Glomerular endothelial cell (primary cell): ENCODE results near the gene NLGN1. TPM values are rescaled to one million over a fixed set of nuclear protein-coding genes. Genes with fewer than 3 reads are reported as not detected.

Source experiments
- DNase-seq: peaks from one replicate; pipeline ENCODE4 v3.0.0-alpha.2; 2011; ENCODE audit warnings: low read depth, low spot score; ENCODE audit errors: extremely low read depth
- total RNA-seq: library from RNA; depleted of rRNA; stranded (reverse); fragments of >200 nt; gene quantifications from 2 replicates; pipeline ENCODE4 v1.2.3, GENCODE V29; 2015

Gene NLGN1
- total RNA-seq, 1 donor from 2014 or later, result 3.0 TPM

DNA sequence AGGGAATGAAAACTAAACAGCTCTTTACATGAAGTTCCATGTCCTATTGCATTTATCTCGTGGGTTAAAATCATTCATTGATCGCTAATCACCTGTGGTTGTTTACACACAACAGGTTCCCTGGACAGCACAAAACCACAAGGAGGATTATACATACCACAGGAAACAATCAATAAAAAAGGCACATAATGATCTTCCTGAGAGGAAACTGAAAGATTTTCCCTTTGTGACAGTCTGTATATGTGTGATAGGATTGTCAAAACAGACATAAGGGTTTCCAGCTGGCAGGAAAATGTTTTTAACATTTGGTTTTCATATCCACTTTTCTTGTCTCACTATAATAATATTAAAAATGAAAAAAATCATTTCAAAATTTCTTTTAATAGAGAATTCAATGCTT is 541.8 kb downstream of the NLGN1 start:
- DNase-seq, result no peak

DNA sequence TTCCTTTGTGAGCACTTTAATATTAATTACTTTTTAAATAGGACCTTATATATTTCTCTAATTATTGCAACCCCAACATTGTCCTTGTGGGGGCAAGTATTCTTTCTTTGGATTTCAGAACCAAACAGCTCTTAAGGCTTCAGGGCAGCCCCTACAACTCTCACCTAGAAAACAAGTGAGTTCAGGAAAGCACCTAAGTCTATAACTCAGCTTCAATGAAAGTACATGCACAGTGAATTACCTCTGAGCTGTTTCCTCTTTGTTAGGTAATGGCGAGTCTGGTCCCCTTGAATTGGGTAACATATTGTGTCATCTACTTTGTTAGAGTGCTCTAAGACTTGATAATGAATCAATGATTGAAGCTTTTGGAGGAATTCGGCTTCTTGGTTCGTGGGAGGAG is 545.7 kb downstream of the NLGN1 start:
- no peak for DNase-seq

DNA sequence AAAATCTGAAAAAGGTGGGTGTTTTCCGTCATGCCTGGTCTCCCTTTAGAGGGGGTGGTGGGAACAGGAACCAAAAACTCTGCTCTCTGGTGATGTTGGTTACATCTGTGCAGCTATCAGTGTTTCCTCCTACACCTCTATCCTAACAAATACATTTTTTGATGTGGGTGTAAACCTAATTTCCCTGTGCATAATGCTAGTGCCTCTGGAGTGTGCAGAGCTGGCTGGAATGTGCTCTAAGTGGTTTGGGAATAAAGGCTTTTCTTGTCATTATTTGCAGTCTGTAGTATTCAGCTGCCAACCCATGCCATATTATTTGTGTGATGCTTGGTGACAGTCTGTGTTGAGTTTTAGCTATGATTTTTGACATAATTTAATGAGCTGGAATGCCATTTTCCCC is 547.6 kb downstream of the NLGN1 start:
- DNase-seq, result no peak

DNA sequence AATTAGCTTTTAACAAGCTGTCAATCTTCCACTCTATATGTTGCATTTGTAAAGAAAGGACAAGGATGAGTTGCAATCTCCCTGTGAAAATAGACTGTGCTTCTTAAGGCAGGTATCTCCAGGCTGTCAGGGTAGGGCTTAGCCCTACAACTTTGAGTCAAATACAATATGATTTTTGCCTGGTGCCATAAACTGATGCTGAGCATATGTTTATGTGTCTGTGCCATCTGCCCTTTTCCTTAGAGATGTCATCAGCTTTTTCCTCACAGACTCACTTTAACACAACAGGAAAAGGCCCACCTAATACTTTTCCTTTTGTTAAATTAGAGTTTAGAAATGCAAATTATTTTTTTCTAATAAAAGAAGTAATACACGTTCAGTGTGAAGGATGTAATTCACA is 548.3 kb downstream of the NLGN1 start:
- no peak for DNase-seq

DNA sequence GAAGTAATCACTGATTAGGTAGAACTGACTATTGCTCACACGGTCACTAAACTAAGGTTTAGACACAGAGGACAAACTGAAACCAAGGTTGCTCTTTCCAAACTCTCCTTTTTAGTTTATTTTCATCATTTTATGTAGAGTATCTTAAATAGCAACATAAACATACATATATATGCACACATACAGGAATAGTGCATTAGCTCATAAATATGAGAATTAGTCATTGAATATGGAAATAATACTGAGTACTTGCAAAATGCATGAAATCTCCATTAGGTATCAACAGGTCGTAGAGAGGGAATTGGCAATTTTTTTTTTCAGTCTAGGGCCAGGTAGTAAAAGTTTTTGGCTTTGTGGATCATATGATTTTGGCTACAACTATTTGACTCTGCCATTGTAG is 557.1 kb downstream of the NLGN1 start:
- DNase-seq, result no peak

DNA sequence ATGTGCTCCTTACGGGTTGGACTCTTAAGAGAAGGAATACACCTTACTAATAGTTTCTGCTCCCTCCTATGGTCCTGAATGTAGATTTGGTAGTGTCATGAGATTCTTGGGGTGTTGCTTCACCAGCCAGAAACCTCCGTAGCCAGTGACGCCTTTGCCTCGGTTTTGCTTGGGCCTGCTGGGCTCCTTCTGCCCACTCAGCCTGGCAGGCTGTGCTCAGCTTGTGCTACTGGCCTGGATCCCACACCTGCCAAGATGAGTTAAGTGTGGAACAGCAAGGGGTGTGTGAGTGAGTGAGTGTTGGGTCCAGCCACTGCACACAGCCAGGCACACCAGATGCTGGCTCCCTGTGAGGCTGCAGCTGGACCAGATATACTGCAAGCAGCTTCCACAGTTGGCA is 560.1 kb downstream of the NLGN1 start:
- DNase-seq, result no peak

DNA sequence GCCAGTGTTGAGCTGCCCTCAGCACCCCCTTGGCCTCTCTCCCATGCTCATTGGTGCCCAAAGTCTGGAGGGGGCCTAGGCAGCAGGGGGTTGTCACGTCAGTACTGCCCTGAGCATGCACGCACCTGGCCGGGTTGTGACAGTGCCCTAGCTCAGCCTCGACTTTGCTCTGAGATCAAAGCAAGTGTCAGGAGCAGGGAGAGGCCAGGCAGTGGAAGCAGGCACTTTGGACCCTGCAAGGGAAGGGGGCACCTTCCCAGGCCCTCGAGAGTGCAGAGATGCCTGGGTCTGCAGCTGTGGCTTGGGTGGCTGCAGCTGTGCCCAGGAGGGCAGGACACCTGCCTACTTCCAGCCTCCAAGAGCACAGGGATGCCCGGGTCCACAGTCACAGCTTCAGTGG is 561.3 kb downstream of the NLGN1 start:
- no peak for DNase-seq

DNA sequence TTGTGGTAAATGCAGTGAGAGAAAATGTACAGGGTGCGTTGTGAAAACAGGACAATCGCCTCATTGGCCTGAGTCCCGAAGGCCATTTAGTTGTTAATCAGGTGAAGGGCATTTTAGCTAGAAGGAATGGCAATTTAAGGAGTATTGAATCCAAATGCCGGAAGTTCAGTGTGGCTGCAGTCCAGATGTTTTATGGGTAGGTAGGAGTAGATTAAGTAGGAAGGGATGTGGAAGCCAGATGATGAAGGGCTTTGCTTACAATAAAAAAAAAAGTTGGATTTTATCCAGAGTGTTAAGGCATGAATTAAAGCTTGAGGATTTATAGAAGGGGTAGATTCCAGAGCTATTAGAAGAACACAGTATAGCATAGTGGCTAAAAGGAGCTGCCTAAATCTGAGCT is 572.7 kb downstream of the NLGN1 start:
- no peak for DNase-seq

DNA sequence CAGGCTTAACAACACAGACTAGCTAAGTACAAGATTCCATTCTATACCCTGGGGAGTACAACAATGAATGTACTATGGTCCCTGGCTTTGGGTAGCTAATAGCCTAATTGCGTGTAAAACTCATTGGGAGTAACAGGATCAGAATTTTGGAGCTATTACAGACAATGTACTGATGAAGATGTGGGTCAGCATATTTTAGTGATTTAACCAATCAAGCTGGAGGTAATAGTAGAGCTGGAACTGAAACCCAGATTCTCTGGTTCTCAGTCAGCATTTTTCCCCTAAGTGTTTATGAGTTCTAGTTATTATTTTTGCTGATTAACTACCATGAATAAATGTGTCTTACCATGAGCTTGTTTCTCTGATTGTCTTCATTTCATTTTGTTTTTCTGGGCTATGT is 578.7 kb downstream of the NLGN1 start:
- DNase-seq, result no peak

DNA sequence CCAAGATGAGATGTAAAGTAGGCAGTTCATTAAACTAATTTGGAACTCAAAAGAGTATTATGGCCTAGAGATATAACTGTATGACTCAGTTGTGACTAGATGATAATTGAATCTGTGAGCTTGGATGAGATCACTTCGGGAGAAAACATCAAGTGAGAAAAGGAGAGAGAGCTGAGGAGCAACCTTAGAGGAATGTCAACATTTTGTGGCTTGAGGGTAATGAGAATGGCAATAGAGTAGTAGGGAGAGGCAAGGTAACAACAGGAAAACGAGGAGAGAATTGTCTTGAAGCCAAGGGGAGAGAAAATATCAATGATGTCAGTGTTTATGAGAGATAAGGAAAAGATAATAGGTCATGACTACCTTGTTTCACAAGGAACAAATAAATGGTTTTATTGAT is 580.2 kb downstream of the NLGN1 start:
- DNase-seq, result no peak

DNA sequence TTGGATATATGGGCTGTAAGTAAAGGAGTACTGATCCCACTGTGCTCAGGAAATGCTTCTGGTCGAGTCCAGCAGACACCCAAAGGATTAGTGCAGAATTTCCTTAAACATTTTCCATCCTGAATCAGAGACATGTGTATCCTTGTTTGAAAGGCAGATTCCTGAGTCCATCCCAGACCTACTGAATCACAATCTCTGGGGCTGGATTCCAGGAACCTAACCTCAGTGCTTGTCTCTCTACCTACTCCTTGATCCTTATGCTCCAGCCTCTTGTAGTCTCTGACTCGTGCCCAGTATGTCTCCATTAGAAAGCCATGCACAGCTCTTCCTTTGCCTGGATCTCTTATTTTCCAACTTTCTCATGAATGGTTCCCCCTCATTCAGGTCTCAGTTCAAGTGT is 585.8 kb downstream of the NLGN1 start:
- DNase-seq, result no peak

DNA sequence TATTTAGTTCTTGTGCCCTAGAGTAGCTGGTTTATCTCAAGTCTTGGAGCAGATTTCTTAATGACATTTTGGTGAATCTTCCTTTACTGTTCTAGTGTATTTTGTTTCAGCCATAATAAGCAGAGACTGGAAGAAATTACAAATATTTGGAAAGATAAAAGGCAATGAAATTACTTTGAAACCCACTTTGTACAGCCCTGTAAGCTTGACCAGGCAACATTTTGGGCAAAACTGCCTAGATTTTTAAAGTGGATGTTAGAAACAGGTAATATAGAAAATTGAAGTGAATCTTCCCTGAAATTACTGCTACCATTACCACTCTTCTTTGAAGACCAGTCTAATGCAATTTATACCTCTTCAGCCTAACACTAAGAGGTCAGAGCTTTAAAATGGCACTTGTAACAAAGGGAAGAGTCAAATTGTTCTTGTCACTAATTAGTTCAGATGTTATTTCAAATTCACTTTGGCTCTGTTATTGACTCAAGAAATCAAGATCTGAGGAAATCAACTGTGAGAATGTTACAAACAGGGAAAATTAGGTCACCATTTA is 589.4 kb downstream of the NLGN1 start:
- no peak for DNase-seq

DNA sequence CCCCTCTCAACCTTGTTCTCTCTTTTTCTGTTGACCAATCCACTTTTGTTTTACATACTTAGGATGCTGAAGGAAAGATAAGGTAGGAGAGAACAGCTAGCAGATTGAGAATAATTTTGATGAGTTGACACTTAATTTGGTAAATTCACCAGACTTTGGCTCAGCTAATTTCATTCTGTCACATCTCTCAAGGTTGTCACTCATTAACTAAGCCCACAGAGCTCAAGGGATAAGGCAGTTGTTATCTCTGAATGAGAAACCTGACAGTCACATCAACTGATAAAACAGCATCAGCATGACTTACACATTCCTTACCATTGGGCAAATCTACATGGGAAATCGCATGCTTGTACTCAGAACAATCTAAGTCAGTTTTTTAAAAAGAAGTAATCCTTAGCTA is 591.4 kb downstream of the NLGN1 start:
- no peak for DNase-seq

DNA sequence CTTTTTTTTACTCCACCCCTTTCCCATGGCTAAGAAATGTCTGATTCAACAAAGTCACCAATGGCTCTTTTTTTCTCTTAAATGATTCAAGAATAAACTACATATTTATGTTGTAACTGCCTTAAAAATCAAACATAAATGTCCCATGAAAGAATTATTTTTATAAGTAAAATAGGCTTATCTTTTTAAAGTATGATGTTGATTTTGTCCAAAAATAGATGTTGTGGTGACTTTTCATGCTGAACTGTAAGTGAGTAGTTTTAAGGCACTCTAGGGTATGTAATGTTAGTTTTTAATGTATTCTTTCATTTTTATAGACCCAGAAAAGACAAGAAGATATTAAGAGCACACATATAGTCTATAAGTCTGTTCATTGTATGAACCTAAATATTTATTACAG is 594.9 kb downstream of the NLGN1 start:
- no peak for DNase-seq

DNA sequence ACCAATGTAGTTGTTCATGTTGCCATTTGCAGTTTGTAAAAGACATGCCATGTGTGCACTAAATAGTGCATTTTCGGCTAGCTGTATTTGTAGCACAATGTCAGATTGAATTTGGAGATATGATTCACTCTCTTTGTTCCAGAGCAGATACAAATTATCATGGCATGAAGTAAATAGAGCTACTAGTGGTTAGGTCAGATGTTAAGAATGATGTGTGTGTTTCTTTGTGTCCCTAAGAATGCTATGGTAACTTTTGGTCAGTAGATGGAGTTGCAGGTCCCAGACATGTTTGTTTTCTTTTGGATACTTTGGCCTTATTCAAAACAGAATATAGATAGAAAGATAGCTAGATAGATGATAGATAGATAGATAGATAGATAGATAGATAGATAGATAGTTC is 595.8 kb downstream of the NLGN1 start:
- DNase-seq, result peak; percentile 58

DNA sequence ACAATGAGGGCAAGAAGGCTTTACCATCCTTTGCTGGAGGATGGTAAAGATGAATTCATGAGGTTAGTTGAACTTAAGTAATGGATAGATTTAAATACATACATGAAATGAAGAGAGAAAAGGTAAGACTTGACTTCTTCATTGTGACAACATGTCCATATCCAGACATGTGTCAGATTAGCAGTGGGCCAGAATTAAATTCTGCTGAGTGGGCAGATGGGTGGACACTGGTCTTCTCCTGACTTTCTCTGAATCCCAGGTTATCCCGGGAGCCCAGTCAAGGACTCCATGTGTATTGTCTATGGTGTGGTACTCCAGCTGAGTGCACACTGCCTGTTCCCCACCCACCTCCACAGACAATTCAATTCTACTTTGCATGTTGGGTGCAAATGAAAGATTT is 603.1 kb downstream of the NLGN1 start:
- DNase-seq, result no peak

DNA sequence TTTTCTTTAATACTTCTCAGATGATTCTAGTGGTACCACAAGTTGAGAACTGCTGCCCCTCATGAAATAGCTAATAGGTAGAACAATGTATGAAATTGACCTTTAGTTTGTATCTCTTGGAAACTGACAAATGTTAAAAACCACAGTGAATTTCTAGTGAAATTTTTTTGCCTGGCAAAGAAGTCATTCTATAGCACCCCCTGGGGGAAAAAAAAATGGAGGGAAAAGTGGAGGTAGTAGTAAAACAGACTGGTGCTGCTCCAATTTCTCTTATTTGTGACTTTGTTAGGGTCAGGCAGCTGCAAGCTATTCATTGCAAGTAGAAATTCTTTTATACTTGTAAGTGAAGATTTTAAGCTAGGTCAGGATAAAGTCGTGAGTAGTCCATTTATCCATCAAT is 605.0 kb downstream of the NLGN1 start:
- DNase-seq, result no peak

DNA sequence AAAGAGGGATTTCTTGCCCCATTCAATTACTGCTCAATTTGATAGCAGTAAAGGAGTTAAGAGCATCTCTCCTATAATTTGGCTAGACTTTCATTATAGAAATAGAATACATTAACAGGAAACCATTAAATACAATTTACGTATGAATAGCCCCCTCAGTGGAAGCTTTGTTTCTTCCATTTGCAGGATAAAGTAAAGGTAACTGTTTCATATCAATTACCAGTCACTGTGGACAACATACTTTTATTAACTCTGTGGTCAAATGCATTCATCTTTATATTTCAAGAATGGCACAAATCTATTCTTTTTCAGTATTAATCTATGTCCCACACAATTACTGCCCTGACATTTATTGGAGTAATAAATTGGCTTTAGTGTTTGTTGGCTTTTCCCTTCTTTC is 613.4 kb downstream of the NLGN1 start:
- DNase-seq, result no peak

DNA sequence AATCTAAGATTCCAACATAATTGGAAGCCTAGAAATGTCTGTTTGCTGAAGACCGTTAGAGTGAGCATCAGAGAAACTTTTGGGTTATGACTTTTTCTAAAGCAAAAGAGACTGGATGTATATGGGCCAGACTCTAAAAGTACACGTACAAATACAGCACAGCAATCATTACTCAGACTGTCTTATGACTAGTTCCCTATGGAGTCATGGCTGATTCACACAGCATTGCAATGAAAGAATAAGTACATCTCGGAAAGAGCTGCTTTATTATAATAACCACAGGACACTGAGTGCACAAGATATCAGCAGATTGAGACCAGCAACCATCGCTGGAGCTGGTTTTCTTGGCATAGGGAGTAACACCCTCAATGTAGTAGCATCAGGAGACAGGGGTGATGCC is 618.6 kb downstream of the NLGN1 start:
- no peak for DNase-seq

DNA sequence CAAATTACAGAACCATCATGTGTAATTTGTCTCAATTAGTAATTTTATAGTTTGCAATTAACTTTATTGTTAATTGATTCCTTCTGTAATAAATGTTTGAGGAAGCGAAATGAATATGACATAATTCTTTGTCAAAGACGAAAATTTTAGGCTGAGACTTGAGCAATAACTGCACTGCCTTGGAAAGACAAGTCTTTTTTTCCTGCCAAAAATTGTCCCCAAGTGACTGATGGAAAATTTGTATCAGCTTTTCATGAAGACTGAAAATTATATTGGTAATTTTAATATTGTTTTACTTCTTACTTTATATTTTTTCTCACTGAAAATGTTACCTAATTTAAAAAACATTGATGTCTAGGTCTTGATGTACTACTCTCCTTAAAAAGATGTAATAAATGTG is 622.6 kb downstream of the NLGN1 start:
- no peak for DNase-seq

DNA sequence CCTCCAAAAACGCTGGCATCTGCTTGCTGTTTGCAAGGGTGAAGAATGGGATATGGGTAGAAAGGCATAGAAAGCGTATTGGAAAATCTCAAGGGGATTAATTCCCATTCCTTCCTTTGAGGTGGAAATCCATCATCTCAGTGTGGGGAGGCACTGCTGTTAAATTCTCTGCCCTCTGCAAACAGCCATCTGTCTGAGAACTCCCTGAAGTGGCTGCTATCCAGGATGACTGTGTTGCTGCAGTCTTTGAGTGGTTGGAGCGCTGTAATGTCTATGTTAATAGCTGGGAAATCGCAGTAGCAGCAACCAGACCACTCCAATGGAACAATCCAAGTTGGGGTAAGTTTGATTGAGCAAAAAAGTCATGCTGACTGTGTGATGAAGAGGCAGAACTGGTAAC is 625.9 kb downstream of the NLGN1 start:
- no peak for DNase-seq

DNA sequence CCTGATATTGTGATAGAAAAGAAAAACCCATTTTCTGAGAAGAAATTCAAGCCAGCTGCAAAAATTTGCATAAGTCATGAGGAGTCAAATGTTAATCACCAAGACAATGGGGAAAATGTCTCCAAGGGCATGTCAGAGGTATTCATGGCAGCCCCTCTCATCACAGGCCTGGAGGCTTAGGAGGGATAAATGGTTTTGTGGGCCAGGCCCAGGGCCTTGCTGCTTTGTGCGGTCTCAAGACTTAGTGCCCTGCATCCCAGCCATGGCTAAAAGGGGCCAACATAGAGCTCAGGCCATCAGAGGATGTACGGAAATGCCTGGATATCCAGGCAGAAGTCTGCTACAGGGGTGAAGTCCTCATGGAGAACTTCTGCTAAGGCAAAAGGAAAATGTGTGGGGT is 631.1 kb downstream of the NLGN1 start:
- DNase-seq, result no peak

DNA sequence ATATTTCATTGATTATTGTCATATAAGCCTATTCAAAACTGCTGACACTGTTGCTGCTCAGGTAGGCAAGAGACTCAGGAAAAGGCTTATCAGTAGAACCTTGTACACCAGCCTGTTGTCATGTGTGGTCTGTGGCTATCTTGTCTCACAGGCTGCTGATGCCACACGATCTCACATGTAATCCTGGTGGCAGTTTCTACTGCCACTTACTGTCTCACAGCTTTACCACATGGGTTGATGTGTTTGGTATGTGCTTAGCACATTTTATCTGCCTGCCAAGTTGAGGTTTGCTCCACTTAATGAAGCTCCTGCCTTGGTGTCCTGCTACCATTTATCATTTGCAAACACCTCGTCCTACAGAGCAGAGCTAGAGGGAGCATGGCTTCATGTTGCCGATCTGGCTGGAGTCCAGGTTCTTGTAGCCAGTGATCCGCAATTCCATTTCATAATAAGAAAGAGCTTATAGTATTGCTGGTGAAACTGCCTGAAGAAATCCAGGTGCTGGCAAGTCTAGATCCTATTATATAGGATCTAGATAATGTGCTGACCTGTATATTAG is 637.9 kb downstream of the NLGN1 start:
- no peak for DNase-seq
